Activated T-helper 1 cell treated with Interleukin-2 at 50 U/mL for 16 hours (primary cell): ENCODE results near the gene LAG3.

Source experiments
- DNase-seq: peaks from one replicate; pipeline ENCODE4 v3.0.0-alpha.2; 2020; ENCODE audit warnings: low read depth

LAG3 gene

DNA sequence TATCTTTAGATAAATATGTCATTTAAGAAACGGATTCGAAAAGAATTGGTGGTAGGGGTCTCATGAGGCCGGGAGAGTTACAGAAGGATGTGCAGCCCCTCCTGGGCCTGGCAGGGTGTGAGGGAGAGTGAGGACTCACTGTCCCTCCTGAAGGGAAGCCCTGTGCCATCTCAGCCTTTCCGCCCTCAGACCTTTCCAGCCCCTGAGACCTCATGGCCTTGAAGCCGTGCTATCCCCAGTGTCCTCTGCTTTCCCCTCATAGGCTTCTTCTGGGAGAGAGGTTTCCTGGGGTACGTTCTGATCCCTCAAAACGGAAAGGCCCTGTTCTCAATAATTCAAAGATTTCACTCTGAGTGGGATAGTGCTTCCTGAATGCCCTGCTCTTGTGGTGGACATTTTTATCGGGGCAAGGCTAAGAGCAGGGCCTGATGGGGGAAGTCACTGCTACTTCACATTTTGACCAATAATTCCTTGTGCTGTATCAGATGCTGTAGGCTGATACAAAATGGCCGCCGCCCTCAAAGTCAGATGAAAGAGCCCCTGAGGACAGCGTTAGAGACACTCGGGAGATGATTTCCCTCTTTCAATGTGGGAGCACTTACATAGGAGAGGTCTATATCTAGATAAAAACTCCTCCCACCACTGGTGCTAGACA, 18.3 kb downstream of the LAG3 start:
- no peak for DNase-seq

GRCh38 chr12:6791931-6792520, 19.7 kb downstream of the LAG3 start:
- DNase-seq, result no peak

DNA sequence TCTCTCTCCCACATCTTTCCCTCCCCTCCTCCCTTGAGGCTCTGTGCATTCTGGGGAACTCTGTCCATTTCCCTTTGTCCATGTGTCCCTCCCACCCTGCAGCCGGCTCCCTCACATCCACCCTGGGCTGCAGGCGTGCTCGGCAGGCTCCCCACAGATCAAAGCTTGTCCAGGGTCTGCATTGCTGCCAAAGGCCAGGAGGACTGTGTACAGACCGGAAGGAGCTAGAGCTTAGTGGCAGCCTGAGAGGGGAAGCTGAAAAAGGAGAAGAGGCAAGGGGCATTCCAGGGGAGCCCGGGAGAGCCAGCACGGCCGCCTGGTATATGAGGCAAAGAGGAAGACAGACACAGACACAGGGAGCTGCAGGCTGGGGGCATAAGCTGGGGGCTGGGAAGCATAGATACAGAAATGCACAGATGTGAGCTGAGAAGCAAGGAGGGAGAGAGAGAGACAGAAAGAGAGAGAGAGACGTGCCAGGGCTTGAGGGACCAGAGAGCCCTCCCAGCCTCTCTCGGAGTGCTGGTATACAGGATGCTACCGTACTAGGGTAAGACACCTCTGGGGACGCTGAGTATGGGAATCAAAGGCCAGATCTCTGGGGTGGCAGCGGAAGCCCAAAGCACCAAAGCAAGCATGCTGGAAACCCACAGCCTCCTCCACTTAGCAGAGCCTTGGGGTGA, 20.3 kb downstream of the LAG3 start:
- DNase-seq, result no peak

- no peak for DNase-seq
Measured at GRCh38 chr12:6795088-6795487, 22.8 kb downstream of the LAG3 start.

GRCh38 chr12:6796576-6796975, 24.3 kb downstream of the LAG3 start:
- DNase-seq, result no peak

- DNase-seq, result no peak
Measured at GRCh38 chr12:6799147-6799546, 26.8 kb downstream of the LAG3 start.

GRCh38 chr12:6807170-6807569, 34.9 kb downstream of the LAG3 start:
- DNase-seq, result no peak

GRCh38 chr12:6809056-6809455, 36.7 kb downstream of the LAG3 start:
- DNase-seq, result no peak

DNA sequence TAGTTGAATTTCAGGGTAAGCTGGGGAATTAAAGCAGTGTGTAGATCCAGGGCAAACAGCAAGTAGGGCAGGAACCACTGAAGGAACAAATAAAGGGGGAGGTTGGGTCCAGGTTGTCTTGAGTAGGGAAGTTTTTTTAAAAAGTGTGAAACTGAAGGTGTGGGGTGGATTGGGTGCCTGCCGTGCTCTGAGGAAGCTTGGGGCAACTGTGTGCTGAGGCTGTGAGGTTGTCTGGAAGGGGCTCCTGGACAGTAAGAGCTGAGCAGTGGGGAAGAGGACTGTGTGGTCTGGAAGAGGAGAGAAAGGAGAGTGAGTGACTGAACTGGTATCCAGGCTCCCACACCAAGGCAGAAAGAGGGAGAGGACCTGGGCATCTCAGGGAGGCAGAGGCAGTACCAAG, 38.4 kb downstream of the LAG3 start:
- DNase-seq, result no peak

DNA sequence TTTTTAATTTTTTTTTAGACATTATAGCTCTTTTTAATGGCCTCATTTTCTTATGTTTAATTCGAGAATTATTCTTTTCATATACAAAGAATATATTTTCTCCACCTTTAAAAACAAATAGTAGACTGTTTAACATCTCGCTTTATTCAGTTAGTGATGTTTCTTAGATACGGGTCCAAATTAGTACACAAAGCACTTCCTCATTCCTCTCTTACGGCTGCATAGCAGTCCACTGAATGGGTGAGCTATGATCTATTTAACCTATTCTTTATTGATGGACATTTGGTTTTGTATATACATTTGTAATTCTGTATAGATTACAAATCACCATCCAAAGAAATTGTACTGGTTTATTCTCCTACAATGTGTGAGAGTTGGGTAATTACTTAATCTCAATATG, 41.0 kb downstream of the LAG3 start:
- DNase-seq, result no peak

- no peak for DNase-seq
Measured at GRCh38 chr12:6816598-6816997, 44.3 kb downstream of the LAG3 start.

DNA sequence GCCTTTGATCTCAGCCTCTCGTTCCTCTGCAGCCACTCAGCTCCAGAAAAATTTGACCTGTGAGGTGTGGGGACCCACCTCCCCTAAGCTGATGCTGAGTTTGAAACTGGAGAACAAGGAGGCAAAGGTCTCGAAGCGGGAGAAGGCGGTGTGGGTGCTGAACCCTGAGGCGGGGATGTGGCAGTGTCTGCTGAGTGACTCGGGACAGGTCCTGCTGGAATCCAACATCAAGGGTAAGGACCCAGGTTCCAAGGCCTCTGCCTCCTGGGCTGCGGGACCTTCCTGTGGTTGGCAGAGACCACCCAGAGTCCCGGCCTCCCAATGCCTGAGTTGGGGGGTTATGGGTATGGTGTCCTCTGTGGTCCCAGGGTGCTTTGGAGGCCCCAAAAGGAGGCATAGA, 44.8 kb downstream of the LAG3 start:
- no peak for DNase-seq

DNA sequence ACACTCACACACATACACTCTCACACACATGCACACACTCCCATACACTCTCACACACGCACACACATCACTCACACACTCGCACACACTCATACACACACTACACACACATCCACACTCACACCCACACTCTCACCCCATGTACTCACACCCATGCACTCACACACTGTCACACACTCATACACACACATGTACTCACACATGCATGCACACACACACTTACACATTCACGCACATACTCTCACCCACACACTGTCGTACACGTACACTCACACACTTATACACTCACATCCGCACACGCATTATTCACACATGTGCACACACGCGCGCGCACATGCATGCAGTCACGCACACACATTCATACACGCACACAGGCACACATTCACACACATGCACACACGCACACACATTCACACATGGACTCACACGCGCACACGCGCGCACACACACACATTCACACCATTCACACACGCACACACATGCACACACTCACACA, 45.4 kb downstream of the LAG3 start:
- no peak for DNase-seq

GRCh38 chr12:6818222-6818621, 45.9 kb downstream of the LAG3 start:
- no peak for DNase-seq

- no peak for DNase-seq
Measured at GRCh38 chr12:6818645-6819044, 46.3 kb downstream of the LAG3 start.

GRCh38 chr12:6819106-6820030, 47.0 kb downstream of the LAG3 start:
- no peak for DNase-seq

DNA sequence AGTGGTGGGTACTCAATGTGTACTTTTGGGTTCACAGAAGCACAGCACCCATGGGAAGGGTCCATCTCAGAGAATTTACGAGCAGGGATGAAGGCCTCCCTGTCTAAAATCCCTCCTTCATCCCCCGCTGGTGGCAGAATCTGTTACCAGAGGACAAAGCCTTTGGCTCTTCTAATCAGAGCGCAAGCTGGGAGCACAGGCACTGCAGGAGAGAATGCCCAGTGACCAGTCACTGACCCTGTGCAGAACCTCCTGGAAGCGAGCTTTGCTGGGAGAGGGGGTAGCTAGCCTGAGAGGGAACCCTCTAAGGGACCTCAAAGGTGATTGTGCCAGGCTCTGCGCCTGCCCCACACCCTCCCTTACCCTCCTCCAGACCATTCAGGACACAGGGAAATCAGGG, 47.8 kb downstream of the LAG3 start:
- DNase-seq, result no peak

DNA sequence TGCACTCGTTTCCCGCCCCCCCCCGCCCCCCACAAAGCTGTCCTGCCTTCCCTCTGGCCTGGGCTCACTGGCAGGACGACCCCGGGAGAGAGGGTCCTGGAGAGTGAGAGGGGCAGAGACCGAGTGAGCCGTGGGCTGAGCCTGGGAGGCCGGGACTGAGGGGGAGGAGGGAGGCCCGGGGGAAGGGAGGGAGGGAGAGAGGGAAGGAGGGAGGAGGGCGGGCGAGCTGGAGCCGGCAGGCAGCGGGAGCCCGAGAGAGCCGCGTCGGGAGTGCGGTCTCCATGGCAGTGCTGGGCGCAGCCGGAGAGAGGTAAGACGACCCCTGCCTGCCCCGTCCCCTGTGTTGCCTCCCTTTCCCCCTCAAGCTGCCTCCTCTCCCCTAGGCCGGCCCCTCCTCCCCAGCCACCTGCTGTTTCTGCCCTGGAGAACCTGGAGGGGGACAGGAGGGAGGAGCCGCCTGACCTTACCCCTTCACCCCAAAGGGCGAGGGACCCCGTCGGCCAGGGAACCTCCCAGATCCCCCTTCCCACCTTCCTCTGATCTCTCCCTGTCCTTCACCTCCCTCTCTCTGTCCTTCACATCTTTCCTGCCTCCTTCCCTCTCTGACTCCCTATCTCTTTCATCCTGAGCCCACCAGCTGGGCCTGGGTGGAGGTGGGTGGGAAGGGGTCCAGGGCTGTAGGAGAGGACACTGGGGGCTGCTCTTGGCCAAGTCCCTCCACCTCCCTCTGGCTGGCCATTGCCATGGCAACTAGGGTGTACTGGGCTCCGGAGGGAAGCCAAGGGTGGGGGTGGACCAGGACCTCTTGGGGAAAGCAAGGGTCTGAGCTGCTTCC, 49.5 kb downstream of the LAG3 start, which contains the start of gene GPR162:
TSS of gene GPR162 (plus strand) at position 231 of the 835 bp plus-strand sequence. CDS start 2,078 bp downstream, outside the sequence.
- no peak for DNase-seq

- no peak for DNase-seq
Measured at GRCh38 chr12:6822426-6823135, 50.3 kb downstream of the LAG3 start.
